AG04450 (cell line): ENCODE measurements around the gene GNAS. TPM values are rescaled to one million over a fixed set of nuclear protein-coding genes. Genes with fewer than 3 reads are reported as not detected.
"Not testable (repeated sequence)": the region's sequence is repeated elsewhere in the genome, so short reads cannot be mapped to it uniquely, and the experiment has no call there.

Source experiments
- CTCF ChIA-PET: fragments of 300-600, 350-600 bp; formaldehyde crosslinking; extraction: SDS; loops from one replicate; lab custom pipeline; 2022; ENCODE audit warnings: antibody characterized with exemption, inconsistent platforms; lab: Charles Lee
- POLR2A ChIA-PET: fragments of 350-600 bp; formaldehyde crosslinking; extraction: SDS; loops from one replicate; lab custom pipeline; 2021; ENCODE audit warnings: antibody characterized with exemption, inconsistent platforms; lab: Yijun Ruan, JAX
- DNase-seq: peaks from one replicate; pipeline ENCODE4 v3.0.0-alpha.2; 2011; ENCODE audit warnings: low read depth, low spot score
- H3K27ac ChIP-seq: one replicate; pipeline ENCODE4 v1.5.1; 2012; ENCODE audit warnings: low read depth, low read length, control low read depth
- H3K27me3 ChIP-seq: one replicate; pipeline ENCODE4 v1.6.0; 2012; ENCODE audit warnings: low read length; ENCODE audit not compliant: control insufficient read depth, insufficient read depth
- H3K4me3 ChIP-seq: 2 replicates; pipeline ENCODE4 v1.5.1; 2011; ENCODE audit warnings: mild to moderate bottlenecking, low read depth, low read length, control low read depth
- H3K9me3 ChIP-seq: 2 replicates; pipeline ENCODE4 v1.5.1; 2012; ENCODE audit warnings: low read length; ENCODE audit not compliant: control insufficient read depth, insufficient read depth
- CTCF ChIP-seq: IDR thresholded peaks from 2 replicates; pipeline ENCODE4 v1.5.1; 2011; ENCODE audit warnings: low read depth, low read length, control low read depth, inconsistent platforms
- polyA plus RNA-seq: library from polyadenylated mRNA; depleted of rRNA; stranded (reverse); fragments of >200 nt; gene quantifications from 2 replicates; pipeline ENCODE4 v1.2.3, GENCODE V29; 2011

The GNAS gene
- polyA plus RNA-seq, 1 experiment: 765 TPM

DNA sequence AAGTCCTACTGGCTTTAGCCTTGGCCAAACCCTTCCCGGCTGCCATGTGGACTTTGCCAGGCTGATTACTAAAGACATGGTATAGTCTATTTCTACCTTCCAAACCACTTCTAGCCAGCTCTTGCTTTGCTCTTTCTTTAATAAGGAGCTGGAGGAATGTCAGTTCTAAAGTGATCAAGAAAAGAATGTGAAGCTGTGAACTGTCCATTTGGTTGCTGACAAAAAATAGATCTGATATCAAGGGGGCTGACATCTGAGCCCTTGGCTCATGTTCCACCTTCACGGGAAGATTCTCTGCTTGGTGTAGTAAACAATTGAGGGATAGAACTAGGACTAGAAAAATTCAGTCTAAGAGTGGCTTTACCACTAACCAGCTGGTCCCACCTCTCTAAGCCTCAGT, 24.4 kb upstream of the GNAS start:
- Histone ChIP-seq H3K9me3 (no peaks in the 10 kb centered on the region), H3K4me3 (no peak overlapping the region), H3K27ac (no peak overlapping the region), H3K27me3 (peaks cover 2% of the 10 kb centered on the region)
- no peak for TF ChIP-seq CTCF
- DNase-seq: no peak
- ChIA-PET CTCF (interaction anchor here (0.9 kb wide), 1 partner anchor 593 kb away, joined by 7 read pairs; no protein-coding TSS in a partner anchor), POLR2A (no interaction called here)

DNA sequence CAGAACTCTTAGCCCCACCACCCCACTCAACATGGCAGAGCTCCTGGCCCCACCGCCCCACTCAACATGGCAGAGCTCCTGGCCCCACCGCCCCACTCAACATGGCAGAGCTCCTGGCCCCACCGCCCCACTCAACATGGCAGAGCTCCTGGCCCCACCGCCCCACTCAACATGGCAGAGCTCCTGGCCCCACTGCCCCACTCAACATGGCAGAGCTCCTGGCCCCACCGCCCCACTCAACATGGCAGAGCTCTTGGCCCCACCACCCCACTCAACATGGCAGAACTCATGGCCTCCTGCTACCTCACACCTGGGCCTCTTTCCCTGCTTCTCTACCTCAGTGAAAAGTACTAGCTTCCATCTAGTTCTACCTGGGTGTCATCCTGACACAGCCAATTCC, 23.7 kb upstream of the GNAS start:
- H3K4me3 ChIP-seq, H3K27me3 ChIP-seq, DNase-seq, H3K27ac ChIP-seq, POLR2A ChIA-PET, H3K9me3 ChIP-seq: not testable (repeated sequence)
- CTCF ChIA-PET: interaction anchor here (0.9 to 1.5 kb wide), 6 partner anchors 10 to 594 kb away, joined by 3 to 7 read pairs (median 4); no protein-coding TSS in a partner anchor

DNA sequence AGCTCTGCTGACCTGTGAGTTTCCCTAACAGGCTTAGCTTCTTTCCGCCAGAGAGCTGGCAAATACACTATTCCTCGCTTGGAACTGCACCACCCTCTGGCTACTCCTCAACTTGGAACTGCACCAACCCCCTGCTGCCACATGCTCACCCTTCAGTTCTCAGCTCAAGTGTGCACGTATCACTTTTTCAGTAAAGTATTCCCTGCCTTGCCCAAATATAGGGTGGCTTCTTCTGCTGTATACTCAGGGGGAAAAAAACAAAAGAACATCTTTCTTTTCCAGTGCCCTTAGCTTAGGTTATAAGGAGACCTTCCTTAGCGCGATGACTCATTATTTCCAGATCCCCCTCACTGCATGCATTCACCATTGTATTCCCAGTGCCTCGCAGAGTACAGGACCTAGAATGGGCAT, 23.0 kb upstream of the GNAS start:
- DNase-seq: no peak
- CTCF ChIA-PET: interaction anchor here (1.0 to 1.5 kb wide), 4 partner anchors 10 to 592 kb away, joined by 3 to 6 read pairs (median 4); no protein-coding TSS in a partner anchor
- H3K27me3 ChIP-seq: no peaks in the 10 kb centered on the region
- no peak overlapping the region for H3K4me3 ChIP-seq
- POLR2A ChIA-PET: no interaction called here
- H3K27ac ChIP-seq: no peak overlapping the region
- no peaks in the 10 kb centered on the region for H3K9me3 ChIP-seq
- 0 out of 2 replicates have a peak, but pooled peaks have one; percentile 12 for TF ChIP-seq CTCF

GRCh38 chr20:58832457-58832856, 20.1 kb upstream of the GNAS start:
- Histone ChIP-seq H3K27ac (no peak overlapping the region), H3K4me3 (no peak overlapping the region), H3K27me3 (peaks cover 3% of the 10 kb centered on the region), H3K9me3 (no peaks in the 10 kb centered on the region)
- ChIA-PET POLR2A (no interaction called here), CTCF (no interaction called here)
- TF ChIP-seq CTCF: no peak
- no peak for DNase-seq

GRCh38 chr20:58833921-58834320, 18.6 kb upstream of the GNAS start:
- no peak for TF ChIP-seq CTCF
- Histone ChIP-seq H3K27me3 (peaks cover 7% of the 10 kb centered on the region), H3K9me3 (no peaks in the 10 kb centered on the region), H3K27ac (no peak overlapping the region), H3K4me3 (no peak overlapping the region)
- no peak for DNase-seq
- ChIA-PET POLR2A (no interaction called here), CTCF (interaction anchor here (0.7 kb wide), 1 partner anchor 34 kb away, joined by 4 read pairs; no protein-coding TSS in a partner anchor)

- peaks cover 13% of the 10 kb centered on the region for H3K27me3 ChIP-seq
- no peak for DNase-seq
- ChIA-PET CTCF (no interaction called here), POLR2A (no interaction called here)
- no peak overlapping the region for H3K27ac ChIP-seq
- H3K9me3 ChIP-seq: peaks cover 4% of the 10 kb centered on the region; the same call in 1 of the 2 replicates
- H3K4me3 ChIP-seq: no peak overlapping the region
- no peak for TF ChIP-seq CTCF
These were observed 17.3 kb upstream of the GNAS start for GRCh38 chr20:58835231-58835630.
